GM18861 (cell line): ENCODE data around the gene TRAM2.

ENCODE experiments used
- ATAC-seq: cut with Tn5 transposase; IDR thresholded peaks from one replicate; pipeline ENCODE4 v1.9.1; 2021; ENCODE audit not compliant: unreplicated experiment

The TRAM2 gene, protein sequence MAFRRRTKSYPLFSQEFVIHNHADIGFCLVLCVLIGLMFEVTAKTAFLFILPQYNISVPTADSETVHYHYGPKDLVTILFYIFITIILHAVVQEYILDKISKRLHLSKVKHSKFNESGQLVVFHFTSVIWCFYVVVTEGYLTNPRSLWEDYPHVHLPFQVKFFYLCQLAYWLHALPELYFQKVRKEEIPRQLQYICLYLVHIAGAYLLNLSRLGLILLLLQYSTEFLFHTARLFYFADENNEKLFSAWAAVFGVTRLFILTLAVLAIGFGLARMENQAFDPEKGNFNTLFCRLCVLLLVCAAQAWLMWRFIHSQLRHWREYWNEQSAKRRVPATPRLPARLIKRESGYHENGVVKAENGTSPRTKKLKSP

DNA sequence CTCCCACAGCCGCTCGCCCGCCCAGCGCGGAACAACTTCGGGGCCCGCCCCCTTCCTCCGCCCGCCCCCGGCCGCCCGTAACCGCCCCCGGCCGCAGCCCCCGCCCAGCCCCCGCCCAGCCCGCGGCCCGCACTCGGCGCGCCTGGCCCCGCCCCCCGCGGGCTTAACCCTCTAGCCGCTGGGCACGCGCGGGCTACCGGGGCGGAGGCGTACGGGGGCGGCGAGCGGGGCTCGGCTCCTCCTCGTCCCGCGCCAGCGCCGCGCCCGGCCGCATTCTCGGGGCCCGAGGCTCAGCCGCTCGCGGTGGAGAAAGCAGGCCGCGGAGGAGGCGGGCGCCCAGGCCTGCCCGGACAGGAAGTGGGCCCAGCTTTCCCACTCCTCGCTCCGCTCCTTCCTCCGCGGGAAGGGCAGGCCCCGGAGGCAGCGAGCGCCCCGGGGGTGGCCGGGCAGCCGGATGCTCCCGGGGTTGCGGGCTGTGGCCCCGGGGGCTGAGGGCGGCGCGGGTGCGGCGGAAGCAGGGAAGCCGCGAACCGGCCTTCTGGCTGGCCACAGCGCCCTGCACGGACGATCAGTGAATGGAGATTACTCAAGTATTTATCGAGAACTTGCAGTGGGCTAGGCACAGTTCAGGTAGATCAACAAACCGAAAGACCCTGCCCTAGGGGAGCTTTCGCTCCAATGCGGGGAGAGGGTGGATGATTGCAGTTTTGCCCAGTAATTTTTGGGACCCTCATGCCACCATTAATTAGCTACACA is at the start of gene TRAM2:
TRAM2 (minus strand) TSS at position 39 of the 756 bp plus-strand sequence. CDS start 145 bp downstream, outside the sequence.
- ATAC-seq, result peak; percentile 38

DNA sequence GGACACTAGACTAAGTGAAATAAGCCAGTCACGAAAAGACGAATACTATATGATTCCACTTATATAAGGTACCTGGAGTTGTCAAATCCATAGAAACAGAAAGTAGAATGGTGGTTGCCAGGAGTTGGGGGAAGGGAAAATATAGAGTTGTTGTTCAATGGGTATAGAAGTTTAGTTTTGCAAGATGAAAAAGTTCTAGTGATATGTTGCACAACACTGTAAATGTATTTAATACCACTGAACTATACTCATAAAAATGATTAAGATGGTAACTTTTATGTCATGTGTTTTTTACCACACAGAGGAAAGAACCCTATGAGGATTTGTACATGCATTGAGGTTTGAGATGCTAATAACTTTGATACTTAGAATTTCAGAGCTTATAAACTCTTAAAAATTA is 46.0 kb upstream of the TRAM2 start:
- no peak for ATAC-seq

DNA sequence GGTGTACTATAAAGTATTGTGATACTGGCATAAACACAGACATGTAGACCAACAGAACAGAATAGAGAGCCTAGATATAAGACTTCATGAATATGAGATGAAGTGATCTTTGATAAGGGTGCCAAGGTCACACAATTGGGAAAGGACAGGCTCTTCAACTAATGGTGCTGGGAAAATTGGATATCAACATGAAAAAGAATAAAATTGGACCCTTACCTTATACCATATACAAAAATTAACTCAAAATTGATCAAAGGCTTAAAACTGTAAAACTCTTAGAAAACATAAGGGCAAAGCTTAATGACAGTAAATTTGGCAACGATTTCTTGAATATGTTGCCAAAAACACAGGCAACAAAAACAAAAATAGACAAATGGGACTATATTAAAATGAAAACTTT is 44.8 kb upstream of the TRAM2 start:
- ATAC-seq, result no peak

DNA sequence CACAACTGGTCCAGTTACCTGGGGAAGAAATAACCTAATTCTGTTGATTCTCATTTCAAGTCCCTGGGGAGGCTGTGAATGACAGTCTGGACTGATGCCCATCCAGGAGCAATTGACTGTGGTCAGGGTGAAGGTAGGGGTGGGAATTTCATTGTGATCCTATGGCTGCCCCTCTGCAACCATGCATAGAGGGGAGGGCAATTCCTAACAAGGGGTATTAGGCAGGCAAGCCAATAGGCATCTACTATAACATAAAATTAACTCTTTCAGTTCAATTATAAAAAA is 44.0 kb upstream of the TRAM2 start:
- ATAC-seq, result no peak

DNA sequence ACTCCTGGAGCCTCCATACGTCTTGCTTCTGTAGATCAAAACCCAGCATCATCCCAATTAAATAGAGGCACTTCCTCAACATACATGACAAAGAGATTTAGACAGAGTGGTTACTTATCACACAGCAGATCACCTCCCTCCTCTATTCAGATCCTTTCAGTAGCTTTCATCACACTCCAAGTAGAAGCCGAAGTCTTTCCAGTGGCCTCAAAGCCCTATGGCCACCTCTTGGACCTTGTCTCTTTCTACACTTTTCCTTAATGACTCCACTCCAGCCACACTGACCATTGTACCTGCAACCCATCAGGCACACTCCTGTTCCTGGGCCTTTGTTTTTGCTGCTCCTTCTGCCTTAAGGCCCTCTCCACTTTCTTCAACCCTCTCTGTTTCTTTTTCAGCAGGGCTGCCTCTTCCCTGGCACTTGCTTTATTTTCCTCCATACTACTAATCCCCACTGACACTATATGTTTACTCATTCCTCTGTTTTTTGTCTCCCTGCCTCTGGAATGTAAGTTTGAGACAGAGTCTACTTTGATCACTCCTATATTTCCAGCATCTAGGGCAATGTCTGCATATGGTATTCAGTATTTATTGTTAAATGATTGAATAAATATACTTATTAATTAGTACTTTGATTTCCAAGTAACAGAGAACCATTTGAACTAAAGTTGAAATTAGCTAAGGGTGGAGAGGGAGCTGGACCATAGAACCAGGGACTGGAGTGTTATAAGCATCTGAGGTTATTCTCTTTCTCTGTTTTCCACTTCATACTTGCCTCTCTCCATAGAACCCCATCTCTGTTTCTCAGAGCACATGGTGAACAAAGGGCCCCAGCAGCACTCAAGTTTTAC is 43.4 kb upstream of the TRAM2 start:
- ATAC-seq, result no peak

DNA sequence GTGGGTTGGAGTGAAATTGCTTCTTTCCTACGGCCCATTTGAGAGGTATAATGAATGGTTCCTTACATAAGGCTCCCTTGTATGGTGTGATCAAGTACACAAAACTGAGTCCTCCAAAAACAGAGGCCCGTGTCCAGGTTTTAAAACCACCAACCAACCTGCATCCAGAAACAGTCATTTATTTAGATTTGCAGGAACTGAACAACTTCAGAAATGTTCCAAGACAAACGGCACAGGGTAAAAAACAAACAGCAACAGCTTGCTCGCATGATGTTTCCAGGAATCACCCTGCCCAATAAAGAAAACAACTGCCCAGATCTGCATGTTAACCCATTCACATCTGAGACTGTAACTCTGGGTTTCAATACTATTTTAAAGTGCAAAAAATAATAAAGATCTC is 40.2 kb upstream of the TRAM2 start:
- no peak for ATAC-seq

DNA sequence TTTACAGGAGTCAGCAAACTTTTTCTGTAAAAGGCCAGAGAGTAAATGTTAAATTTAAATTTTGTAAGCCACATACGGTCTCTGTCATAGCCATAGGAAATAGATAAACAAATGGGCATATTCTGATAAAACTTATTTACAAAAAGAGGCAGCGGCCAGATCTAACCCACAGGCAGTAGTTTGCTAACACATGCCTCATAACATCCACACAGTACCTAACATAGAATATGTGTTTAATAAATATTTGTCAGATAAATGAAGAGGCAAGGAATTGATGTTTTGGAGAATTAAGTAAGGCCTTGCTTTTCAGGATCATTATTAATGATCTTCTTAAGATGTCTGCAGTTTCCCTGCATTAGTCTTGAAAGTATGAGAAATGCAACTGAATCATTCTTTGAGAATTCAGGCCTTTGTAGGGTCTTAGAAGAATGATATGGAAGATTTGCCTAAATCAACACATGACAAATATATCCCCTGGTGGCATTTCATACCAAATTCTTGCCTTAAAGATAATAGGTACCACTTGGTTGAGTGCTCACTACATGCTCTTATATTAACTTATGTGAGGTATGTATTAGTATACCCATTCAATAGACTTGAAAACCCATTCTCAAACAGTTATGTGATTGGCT is 39.3 kb upstream of the TRAM2 start:
- ATAC-seq, result no peak

DNA sequence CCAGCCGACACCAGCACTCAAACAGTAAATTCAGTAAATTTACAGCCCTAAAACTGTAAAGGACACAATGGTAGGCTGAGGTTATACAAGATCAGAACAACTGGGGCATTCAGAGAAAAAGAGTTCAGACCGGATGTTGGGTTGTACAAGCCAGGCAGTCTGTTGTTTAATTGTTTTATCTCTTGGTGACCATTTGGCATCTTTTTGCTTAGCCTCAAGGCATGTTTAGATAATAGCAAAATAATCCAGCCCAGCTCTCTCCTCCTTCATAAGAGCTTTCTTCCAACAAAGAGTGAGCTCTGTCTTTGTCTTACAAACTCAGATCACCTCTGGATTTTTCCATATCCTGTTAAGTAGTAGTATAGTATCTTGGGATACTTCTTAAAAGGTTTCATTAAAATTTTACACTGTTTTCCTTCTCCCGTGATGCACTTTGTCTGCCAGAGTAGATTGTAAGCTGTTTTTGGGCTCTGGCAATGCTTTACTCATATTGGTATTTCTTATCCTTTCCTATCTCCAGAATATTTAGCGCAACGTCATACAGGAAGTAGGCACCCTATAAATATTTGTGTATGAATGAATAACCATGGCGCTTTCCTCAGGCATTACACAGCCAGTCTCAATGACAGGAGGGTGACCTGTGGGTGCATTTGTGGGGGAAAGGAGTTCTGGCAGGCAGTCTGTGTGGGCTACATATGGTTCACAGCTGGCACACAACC is 35.6 kb upstream of the TRAM2 start:
- ATAC-seq, result no peak

DNA sequence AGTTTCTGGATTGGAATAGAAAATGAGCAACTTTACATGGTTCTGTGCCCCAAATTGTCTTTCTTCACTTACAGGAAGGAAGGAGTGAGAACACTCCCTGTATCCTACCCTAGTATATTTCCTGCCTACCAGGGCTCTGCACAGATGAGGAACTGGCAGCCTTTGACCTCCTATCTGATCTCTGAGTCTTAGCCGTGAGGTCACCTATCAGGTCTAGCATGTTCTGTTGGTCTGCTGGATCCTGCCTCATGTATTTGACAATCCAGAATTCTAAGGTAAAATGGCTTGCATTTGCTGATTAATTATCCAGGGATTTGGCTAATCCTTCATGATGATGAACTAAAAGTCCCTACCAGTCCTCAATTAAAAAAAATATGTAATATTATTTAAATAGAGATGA is 35.0 kb upstream of the TRAM2 start:
- no peak for ATAC-seq

DNA sequence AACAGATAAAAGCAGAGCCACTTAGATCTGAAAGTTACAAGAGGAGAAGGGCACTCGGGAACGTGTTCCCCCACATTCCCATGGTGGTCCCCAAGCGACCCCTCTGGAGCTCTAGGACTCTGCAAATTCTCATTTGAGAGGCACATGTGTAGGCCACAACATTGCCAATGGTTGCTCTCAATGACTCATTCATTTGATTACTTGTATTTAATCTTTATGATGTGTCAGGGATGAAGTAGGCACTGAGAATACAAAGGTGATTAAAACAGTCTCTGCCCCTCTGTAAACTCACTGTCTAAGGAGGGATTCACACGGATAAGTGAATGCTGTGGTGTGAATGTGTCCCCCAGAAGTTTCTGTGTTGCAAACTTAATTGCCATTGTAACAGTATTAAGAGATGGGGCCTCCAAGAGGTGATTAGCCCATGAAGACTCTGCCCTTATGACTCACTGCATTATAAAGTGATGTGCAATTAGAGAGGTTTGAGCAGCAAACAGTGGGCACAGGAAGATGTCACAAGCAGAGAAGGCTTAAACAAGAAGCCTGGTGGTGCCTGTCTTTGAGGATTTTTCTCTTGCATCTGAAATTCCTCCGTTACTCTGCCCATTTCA is 34.0 kb upstream of the TRAM2 start:
- no peak for ATAC-seq

DNA sequence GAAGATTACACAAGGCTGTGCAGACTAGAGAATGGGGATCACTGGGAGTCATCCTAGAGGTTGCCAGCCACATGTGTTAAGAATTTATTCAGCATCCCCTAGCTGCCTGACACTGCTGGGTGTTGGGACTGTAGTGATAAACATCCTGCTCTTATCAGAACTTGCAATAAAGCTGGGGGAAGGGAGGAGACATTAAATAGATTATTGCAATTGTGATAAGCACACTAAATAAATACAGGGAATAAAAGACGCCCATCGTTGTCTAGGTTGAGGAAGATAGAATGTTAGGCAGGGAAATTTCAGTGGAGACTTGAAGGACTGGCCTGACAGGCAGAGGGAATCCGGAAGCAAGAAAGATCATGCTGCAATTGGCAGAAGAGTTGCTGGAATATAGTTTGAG is 33.2 kb upstream of the TRAM2 start:
- no peak for ATAC-seq

DNA sequence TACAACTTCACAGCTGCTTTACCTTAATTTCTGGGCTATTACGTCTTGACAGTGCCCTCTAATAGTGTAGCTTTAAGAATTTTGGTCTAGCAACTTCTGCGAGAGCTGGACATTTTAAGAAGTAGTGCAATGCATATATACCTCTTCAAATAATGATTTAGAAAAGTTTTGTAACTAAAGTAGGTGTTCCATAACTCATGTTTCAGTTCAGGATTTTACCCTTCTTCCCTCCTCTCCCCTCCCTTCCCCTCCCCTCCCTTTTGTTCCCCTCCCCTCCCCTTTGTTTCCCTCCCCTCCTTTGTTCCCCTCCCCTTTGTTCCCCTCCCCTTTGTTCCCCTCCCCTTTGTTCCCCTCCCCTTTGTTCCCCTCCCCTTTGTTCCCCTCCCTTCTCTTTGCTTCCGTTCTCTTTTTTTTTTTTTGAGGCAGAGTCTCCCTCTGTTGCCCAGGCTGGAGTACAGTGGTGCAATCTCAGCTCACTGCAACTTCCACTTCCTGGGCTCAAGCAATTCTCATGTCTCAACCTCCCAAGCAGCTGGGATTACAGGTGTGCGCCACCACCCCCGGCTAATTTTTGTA is 28.8 kb upstream of the TRAM2 start:
- ATAC-seq, result no peak

DNA sequence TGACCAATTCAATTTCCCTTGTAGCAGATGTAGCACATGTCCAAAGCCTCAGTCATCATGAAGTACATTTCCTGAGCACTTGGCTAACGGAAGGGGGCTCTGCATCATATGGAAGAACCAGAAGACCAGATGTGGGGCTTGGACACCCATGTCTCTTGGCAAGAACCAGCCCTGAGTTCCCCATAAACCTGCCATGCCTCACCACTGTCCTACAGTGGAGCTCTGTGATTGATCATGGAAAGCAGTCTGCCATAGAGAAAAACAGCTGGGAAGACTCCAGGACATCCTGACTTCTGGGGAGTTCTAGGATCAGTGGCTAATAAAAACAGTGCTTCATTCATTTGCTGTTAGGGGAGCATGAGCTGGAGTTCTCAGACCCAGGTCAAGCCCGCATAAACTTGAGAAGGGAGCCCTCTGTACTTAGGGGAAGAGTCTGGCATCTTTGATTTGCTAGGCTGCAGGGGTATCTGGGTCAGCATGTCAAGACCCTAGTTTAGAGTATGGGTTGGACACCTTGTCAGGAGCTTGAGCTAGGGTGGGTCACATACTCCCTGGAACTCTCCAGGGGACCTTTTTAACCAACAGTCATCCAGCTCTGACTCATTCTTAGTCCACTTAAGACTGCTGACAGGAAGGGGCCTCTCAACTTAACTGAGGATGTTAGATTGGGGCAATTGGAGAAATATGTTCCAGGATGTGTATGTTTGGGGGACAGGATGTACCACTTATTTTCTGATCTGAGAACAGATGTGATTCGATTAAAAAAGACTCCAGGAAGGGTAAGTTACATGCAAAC is 26.3 kb upstream of the TRAM2 start:
- ATAC-seq, result no peak

DNA sequence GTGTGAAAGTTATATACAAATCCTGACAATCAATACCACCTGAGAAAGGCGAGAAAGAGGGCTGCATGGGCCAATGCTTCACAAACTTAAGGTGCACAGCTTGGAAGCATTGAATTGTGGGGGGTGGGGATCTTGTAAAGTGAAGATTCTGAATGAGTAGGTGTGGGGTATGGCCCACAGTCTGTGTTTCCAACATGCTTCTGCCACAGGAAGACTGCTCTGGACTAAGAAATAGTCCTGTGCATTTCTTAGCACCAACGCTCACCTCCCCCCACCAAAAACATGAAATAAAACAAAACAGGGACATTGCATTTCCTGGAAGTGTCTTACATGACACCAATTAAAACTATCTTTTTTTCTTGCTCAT is 21.9 kb upstream of the TRAM2 start:
- ATAC-seq, result no peak

DNA sequence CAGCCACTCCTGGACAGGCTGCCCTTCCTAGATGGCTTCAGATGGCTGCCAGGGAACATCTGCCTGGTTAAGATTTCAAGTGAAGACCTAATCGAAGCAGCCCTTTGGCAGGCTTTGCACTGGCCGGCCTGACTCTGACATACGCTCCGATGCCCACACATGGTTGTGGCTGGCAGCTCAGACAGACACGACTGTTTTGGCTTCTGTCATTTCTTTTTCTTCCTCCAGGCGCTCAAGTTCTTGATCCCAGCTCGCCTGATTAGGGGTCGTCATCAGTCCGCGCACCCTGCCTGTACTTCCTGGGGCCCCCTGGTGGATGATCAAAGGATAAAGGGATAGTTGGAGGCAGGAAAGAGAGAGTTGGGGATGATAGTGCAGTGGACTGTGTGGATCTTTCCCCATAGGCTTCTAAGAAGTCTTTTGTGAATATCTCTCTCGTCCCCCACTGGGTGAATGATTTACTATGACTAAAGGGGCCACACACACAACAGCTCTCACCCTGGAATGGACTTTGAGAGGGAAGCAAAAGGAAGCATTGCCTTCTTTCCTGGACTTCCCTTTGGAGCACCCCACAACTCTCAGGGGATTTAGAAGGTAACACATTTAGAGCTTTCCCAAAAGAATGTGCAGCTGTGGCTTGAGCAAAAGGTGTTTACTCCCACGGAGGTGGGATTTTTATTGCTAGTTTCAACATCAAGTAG is 21.4 kb upstream of the TRAM2 start:
- no peak for ATAC-seq

DNA sequence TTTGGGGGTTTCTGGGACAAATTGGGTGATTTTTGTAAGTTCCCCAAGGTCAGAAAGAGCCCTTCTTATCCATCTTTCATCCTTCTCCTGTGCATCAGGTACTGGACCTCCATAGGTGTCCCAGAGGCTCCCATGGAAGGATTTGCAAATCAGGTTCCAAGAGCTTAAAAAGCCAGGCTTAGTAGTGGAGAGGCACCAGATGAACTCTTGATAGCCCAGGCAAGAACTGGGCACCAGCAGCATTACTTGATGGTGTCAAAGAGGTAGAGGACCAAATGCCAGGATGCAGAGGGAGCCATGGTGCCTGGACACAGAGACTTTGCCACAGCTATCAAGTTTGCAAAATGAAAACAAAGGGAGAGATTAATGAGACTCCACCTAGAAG is 20.9 kb upstream of the TRAM2 start:
- ATAC-seq, result no peak

DNA sequence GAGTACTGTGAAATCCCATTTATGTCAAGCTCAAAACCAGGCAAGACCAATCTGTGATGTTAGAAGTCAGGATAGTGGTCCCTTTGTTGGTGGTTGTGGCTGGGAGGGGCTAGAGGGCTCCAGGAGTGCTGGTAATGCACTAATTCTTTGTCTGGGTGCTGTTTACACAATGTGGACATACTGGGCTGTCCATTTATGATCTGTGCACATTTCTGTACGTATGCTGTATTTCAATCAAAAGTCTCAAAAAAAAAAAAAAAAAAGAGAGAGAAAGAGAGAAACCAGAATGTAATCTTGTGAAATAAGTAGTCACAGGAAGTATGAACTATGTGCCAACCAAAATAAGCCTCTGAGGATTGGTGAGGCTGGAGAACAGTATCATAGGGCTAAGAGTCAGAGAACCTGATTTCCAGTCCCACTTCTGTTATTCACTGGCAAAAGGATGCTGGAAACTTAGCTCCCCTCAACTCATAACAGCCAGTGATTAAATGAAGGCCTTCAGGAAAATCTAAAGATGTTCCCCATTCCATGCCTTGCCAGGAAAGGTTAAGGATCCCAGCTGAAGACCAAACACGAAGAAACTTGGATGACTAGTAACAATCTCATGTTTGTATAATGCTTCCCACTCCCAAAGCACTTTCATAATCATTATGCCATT is 19.6 kb upstream of the TRAM2 start:
- ATAC-seq, result no peak

DNA sequence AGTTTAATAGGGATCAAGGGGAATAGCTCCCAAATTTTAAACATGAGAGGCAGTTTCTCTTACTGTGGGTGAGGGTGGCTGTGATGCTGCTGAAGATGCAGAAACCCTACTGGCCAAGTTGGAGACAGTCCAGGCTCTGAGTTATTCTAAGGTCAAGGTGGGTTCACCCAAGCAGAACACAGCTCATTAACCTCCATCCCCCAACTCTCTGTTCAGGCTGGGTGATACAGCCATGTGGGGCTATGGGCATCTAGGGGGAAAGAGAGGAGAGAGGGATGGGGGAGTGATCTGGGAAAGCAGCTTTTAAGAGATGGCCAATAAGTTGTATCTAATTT is 18.9 kb upstream of the TRAM2 start:
- peak; percentile 80 for ATAC-seq
